Activated naive CD4-positive, alpha-beta T cell treated with anti-CD3 and anti-CD28 coated beads, Interleukin-2, amount 50 U/mL, for 72 hours (primary cell): ENCODE results near the gene ZNF175. TPM values are rescaled to one million over a fixed set of nuclear protein-coding genes. Genes with fewer than 3 reads are reported as not detected.

Experiments used
- ATAC-seq, 2 donors: fragments of 150-1000 bp; cut with Tn5 transposase; 2 replicates each; pipeline ENCODE4 v1.10.0; 2021; ENCODE audit warnings: mild to moderate bottlenecking in 2 of 2, moderate library complexity in 2 of 2
- DNase-seq, 2 donors: peaks; one replicate each; pipeline ENCODE4 v3.0.0; 2021 to 2022; ENCODE audit warnings: low spot score in 2 of 2
- H3K27ac Mint-ChIP-seq, 2 donors: one replicate each; pipeline ENCODE4 v1.8.0; 2022; ENCODE audit warnings: mild to moderate bottlenecking in 2 of 2, mixed read lengths in 2 of 2
- H3K36me3 Mint-ChIP-seq, 2 donors: one replicate each; pipeline ENCODE4 v1.8.0; 2022; ENCODE audit warnings: mixed read lengths in 2 of 2
- H3K9me3 Mint-ChIP-seq, 2 donors: one replicate each; pipeline ENCODE4 v1.8.0; 2022; ENCODE audit warnings: mixed read lengths in 2 of 2
- total RNA-seq, 2 donors: library from RNA; stranded (reverse); gene quantifications; one replicate each; pipeline ENCODE4 v1.2.3, GENCODE V29; 2022

The ZNF175 gene
- total RNA-seq, 2 donors from 2014 or later = 11.3 to 14.2 TPM

- DNase-seq (no peak), ATAC-seq (no peak)
- Mint-ChIP-seq H3K9me3 (peaks cover 0 to 4% of the 10 kb centered on the region in 2 donors), H3K27ac (no peak overlapping the region), H3K36me3 (peaks cover 0 to 5% of the 10 kb centered on the region in 2 donors)
Observed at GRCh38 chr19:51637362-51637978, 66.4 kb downstream of the ZNF175 start.

- H3K27ac Mint-ChIP-seq = no peak overlapping the region
- ATAC-seq (no peak), DNase-seq (no peak)
- H3K9me3 Mint-ChIP-seq = peaks cover 0 to 4% of the 10 kb centered on the region in 2 donors
- H3K36me3 Mint-ChIP-seq = peaks cover 0 to 5% of the 10 kb centered on the region in 2 donors
Observed at GRCh38 chr19:51639916-51640315, 68.8 kb downstream of the ZNF175 start.

DNA sequence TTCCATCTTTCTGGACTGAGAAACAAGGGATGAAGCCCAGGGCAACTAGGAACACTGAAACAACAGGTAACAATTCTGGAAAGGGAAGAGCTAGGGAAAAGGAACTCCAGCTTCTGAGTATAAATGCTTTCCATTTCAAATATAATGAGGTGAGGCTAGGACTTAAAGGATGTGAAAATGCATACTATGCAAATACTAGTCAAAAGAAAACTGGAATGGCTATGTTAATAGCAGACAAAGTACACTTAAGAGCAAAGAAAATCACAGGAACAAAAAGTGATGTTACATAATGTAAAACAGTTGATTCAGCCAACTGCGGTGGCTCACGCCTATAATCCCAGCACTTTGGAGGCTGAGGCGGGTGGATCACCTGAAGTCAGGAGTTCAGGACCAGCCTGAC is 69.3 kb downstream of the ZNF175 start:
- Mint-ChIP-seq H3K27ac (no peak overlapping the region), H3K36me3 (peaks cover 0 to 5% of the 10 kb centered on the region in 2 donors), H3K9me3 (peaks cover 0 to 4% of the 10 kb centered on the region in 2 donors)
- ATAC-seq (no peak), DNase-seq (no peak)

- Mint-ChIP-seq H3K27ac (no peak overlapping the region), H3K36me3 (peaks cover 0 to 5% of the 10 kb centered on the region in 2 donors), H3K9me3 (peaks cover 0 to 3% of the 10 kb centered on the region in 2 donors)
- ATAC-seq = no peak
- no peak for DNase-seq
Observed at GRCh38 chr19:51641648-51642047, 70.6 kb downstream of the ZNF175 start.

Other genes with a start within 250 kb of the ZNF175 start
- gene VSIG10L, start 229.1 kb upstream of the ZNF175 start, total RNA-seq = 1 to 10 TPM; 3.0 to 6.4 TPM
- 100 to 1,000 TPM; 147 to 153 TPM for gene ETFB, start 204.9 kb upstream of the ZNF175 start, total RNA-seq
- gene CLDND2, start 202.3 kb upstream of the ZNF175 start, total RNA-seq = 1 to 10 TPM; 1.8 to 4.7 TPM
- 10 to 100 TPM; 63.9 to 92.4 TPM for gene NKG7, start 198.6 kb upstream of the ZNF175 start, total RNA-seq
- 1 to 10 TPM in 1 of 2 donors, not detected in 1; 1.2 TPM for gene LIM2, start 183.3 kb upstream of the ZNF175 start, total RNA-seq
- not detected for gene C19orf84, start 180.7 kb upstream of the ZNF175 start, total RNA-seq
- under 1 TPM in 1 of 2 donors, not detected in 1; 0.32 TPM for gene SIGLEC10, start 153.6 kb upstream of the ZNF175 start, total RNA-seq
- not detected for gene SIGLEC8, start 112.8 kb upstream of the ZNF175 start, total RNA-seq
- gene CEACAM18, start 92.7 kb upstream of the ZNF175 start, total RNA-seq = not detected
- 1 to 10 TPM in 1 of 2 donors, not detected in 1; 1.4 TPM for gene SIGLEC12, start 69.5 kb upstream of the ZNF175 start, total RNA-seq
- gene SIGLEC6, start 39.6 kb upstream of the ZNF175 start, total RNA-seq = not detected
- gene SIGLEC5, start 59.1 kb downstream of the ZNF175 start, total RNA-seq = not detected
- gene SIGLEC14, start 75.5 kb downstream of the ZNF175 start, total RNA-seq = under 1 TPM in 1 of 2 donors, not detected in 1; 0.47 TPM
- gene SPACA6, start 122.0 kb downstream of the ZNF175 start, total RNA-seq = 10 to 100 TPM in 1 of 2 donors, 1 to 10 TPM in 1; 9.3 to 13.7 TPM
- not detected for gene HAS1, start 152.7 kb downstream of the ZNF175 start, total RNA-seq
- not detected for gene FPR1, start 180.6 kb downstream of the ZNF175 start, total RNA-seq
- gene FPR2, start 189.9 kb downstream of the ZNF175 start, total RNA-seq = not detected
- gene FPR3, start 223.9 kb downstream of the ZNF175 start, total RNA-seq = not detected